HepG2 (cell line): ENCODE results near the gene METTL23. TPM values are rescaled to one million over a fixed set of nuclear protein-coding genes. Genes with fewer than 3 reads are reported as not detected.

Experiments used
- BORCS8-MEF2B ChIP-seq: sonication (generic); formaldehyde crosslinking; IDR thresholded peaks from 2 replicates; pipeline ENCODE4 v1.8.0; 2022; ENCODE audit warnings: mild to moderate bottlenecking, missing genetic modification reagents
- EEA1 ChIP-seq: sonication (generic); formaldehyde crosslinking; IDR thresholded peaks from 2 replicates; pipeline ENCODE4 v1.5.1; 2020; ENCODE audit warnings: mild to moderate bottlenecking, missing genetic modification reagents, borderline replicate concordance
- FOSL2 ChIP-seq: sonication (generic); formaldehyde crosslinking; IDR thresholded peaks from 2 replicates; pipeline ENCODE4 v1.4.0; 2020; ENCODE audit warnings: missing genetic modification reagents
- HIVEP1 ChIP-seq: sonication (generic); formaldehyde crosslinking; IDR thresholded peaks from 2 replicates; pipeline ENCODE4 v1.4.0; 2020; ENCODE audit warnings: mild to moderate bottlenecking, missing genetic modification reagents
- IKZF1 ChIP-seq: fragments of 450-650 bp; IDR thresholded peaks from 2 replicates; pipeline ENCODE4 v1.7.1; 2016
- MEF2D ChIP-seq: sonication (generic); formaldehyde crosslinking; IDR thresholded peaks from 2 replicates; pipeline ENCODE4 v1.5.1; 2020; ENCODE audit warnings: mild to moderate bottlenecking, missing genetic modification reagents
- STAG1 ChIP-seq: sonication (generic); formaldehyde crosslinking; IDR thresholded peaks from 2 replicates; pipeline ENCODE4 v1.4.0; 2020; ENCODE audit warnings: missing genetic modification reagents
- TBX2 ChIP-seq: sonication (generic); formaldehyde crosslinking; IDR thresholded peaks from 2 replicates; pipeline ENCODE4 v1.5.0; 2020; ENCODE audit warnings: missing genetic modification reagents, mild to moderate bottlenecking, borderline replicate concordance
- ZNF224 ChIP-seq: sonication (generic); formaldehyde crosslinking; IDR thresholded peaks from 2 replicates; pipeline ENCODE4 v1.5.0; 2020; ENCODE audit warnings: mild to moderate bottlenecking, missing genetic modification reagents
- ZNF350 ChIP-seq: sonication (generic); formaldehyde crosslinking; IDR thresholded peaks from 2 replicates; pipeline ENCODE4 v1.4.0; 2020; ENCODE audit warnings: mild to moderate bottlenecking, low read depth, missing genetic modification reagents, borderline replicate concordance
- ZNF841 ChIP-seq: sonication (generic); formaldehyde crosslinking; IDR thresholded peaks from 2 replicates; pipeline ENCODE4 v1.8.1; 2023; ENCODE audit warnings: missing genetic modification reagents, borderline replicate concordance
- polyA plus RNA-seq, 8 experiments: library from polyadenylated mRNA; depleted of rRNA in 3 of 8; stranded (reverse) in 7 of 8; unstranded in 1 of 8; fragments of >200 nt; fragmentation: Illumina TruSeq in 4 of 8; extraction: Trizol in 4 of 8; gene quantifications; 2 replicates each; pipeline versions ENCODE4 v1.2.1 to v1.2.3, GENCODE V29; 2011 to 2016; ENCODE audit warnings: low read depth in 4 of 8, missing spikeins in 1 of 8, mixed read lengths in 1 of 8; ENCODE audit not compliant: insufficient read depth in 1 of 8
- total RNA-seq, 5 experiments: library from RNA; depleted of rRNA; stranded (reverse); fragments of >200 nt; fragmentation: Illumina TruSeq; extraction: Trizol; gene quantifications; 2 replicates each; pipeline ENCODE4 v1.2.3, GENCODE V29; 2016; ENCODE audit warnings: low read depth in 1 of 5
- TF ChIP-seq, protein P1 (sequence below): sonication (generic); formaldehyde crosslinking; IDR thresholded peaks from 2 replicates; pipeline ENCODE4 v1.4.0; 2020; ENCODE audit warnings: missing genetic modification reagents
- TF ChIP-seq, protein P2 (sequence below): sonication (generic); formaldehyde crosslinking; IDR thresholded peaks from 2 replicates; pipeline ENCODE4 v1.9.0; 2021; ENCODE audit warnings: missing genetic modification reagents, mild to moderate bottlenecking, borderline replicate concordance
- TF ChIP-seq, protein P3 (sequence below): IDR thresholded peaks from 2 replicates; pipeline ENCODE4 v1.6.1; 2016; ENCODE audit warnings: low read depth, missing genetic modification reagents, missing compliant biosample characterization
- TF ChIP-seq, protein P4 (sequence below): IDR thresholded peaks from 2 replicates; pipeline ENCODE4 v1.6.1; 2016; ENCODE audit warnings: missing genetic modification reagents, missing compliant biosample characterization
- TF ChIP-seq, protein P5 (sequence below): sonication (generic); formaldehyde crosslinking; conservative IDR thresholded peaks from 2 replicates; pipeline ENCODE4 v1.4.0; 2020; ENCODE audit warnings: missing genetic modification reagents

METTL23 gene
- total and polyA plus RNA-seq, 2 of the 13 experiments (the other 11 are each of a cell fraction or from before 2014, with no cell fraction given) = 39.9 to 104 TPM

DNA sequence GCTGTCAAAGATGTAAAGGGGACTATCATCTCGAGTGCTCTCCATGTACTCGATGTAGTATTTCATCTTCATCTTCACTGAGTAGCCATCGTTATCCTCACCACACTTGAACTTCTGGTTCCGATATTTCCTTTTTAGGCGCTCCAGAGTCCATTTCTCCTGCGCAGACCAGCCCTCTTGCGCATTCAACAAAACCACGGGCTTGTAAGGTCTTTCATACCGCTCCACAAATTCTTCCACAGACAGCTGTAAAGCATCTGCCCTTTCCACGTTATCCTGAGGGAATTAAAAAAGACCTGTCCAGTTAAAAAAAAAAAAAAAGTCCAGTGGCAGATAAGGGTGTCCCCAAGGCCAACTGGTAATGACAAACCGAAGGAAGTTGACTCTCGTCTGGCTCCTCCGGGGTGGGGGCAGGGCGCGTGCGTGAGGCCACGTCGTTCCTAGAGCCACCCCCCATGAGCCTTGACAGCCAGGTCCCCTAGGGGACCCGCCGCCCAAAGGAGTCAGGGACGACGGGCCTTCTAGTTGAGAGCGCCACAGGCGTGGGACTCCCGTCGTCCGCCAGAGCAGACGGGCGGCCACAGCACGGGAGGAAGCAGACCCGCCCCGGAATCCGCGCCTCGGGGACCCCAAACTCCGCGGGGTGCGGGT lies 934 bp upstream of the METTL23 start (continued):
- TF ChIP-seq BORCS8-MEF2B (CRISPR knock-in tag) = no peak
- TF ChIP-seq HIVEP1 (CRISPR knock-in tag) = peak; percentile 87; the same call in 1 of the 2 replicates
- TF ChIP-seq, protein P1, sequence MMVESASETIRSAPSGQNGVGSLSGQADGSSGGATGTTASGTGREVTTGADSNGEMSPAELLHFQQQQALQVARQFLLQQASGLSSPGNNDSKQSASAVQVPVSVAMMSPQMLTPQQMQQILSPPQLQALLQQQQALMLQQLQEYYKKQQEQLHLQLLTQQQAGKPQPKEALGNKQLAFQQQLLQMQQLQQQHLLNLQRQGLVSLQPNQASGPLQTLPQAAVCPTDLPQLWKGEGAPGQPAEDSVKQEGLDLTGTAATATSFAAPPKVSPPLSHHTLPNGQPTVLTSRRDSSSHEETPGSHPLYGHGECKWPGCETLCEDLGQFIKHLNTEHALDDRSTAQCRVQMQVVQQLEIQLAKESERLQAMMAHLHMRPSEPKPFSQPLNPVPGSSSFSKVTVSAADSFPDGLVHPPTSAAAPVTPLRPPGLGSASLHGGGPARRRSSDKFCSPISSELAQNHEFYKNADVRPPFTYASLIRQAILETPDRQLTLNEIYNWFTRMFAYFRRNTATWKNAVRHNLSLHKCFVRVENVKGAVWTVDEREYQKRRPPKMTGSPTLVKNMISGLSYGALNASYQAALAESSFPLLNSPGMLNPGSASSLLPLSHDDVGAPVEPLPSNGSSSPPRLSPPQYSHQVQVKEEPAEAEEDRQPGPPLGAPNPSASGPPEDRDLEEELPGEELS (CRISPR knock-in tag) = no peak; the same call in 1 of the 2 replicates
- no peak; the same call in none of the 2 replicates for TF ChIP-seq ZNF224 (CRISPR knock-in tag)
- 0 out of 2 replicates have a peak, but pooled peaks have one; percentile 80 for TF ChIP-seq TBX2 (CRISPR knock-in tag)
- TF ChIP-seq, protein P2, sequence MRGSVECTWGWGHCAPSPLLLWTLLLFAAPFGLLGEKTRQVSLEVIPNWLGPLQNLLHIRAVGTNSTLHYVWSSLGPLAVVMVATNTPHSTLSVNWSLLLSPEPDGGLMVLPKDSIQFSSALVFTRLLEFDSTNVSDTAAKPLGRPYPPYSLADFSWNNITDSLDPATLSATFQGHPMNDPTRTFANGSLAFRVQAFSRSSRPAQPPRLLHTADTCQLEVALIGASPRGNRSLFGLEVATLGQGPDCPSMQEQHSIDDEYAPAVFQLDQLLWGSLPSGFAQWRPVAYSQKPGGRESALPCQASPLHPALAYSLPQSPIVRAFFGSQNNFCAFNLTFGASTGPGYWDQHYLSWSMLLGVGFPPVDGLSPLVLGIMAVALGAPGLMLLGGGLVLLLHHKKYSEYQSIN (CRISPR knock-in tag) = no peak
- TF ChIP-seq ZNF841 (CRISPR knock-in tag) = no peak
- no peak for TF ChIP-seq IKZF1
- TF ChIP-seq EEA1 = 0 out of 2 replicates have a peak, but pooled peaks have one; percentile 59
- TF ChIP-seq, protein P3, sequence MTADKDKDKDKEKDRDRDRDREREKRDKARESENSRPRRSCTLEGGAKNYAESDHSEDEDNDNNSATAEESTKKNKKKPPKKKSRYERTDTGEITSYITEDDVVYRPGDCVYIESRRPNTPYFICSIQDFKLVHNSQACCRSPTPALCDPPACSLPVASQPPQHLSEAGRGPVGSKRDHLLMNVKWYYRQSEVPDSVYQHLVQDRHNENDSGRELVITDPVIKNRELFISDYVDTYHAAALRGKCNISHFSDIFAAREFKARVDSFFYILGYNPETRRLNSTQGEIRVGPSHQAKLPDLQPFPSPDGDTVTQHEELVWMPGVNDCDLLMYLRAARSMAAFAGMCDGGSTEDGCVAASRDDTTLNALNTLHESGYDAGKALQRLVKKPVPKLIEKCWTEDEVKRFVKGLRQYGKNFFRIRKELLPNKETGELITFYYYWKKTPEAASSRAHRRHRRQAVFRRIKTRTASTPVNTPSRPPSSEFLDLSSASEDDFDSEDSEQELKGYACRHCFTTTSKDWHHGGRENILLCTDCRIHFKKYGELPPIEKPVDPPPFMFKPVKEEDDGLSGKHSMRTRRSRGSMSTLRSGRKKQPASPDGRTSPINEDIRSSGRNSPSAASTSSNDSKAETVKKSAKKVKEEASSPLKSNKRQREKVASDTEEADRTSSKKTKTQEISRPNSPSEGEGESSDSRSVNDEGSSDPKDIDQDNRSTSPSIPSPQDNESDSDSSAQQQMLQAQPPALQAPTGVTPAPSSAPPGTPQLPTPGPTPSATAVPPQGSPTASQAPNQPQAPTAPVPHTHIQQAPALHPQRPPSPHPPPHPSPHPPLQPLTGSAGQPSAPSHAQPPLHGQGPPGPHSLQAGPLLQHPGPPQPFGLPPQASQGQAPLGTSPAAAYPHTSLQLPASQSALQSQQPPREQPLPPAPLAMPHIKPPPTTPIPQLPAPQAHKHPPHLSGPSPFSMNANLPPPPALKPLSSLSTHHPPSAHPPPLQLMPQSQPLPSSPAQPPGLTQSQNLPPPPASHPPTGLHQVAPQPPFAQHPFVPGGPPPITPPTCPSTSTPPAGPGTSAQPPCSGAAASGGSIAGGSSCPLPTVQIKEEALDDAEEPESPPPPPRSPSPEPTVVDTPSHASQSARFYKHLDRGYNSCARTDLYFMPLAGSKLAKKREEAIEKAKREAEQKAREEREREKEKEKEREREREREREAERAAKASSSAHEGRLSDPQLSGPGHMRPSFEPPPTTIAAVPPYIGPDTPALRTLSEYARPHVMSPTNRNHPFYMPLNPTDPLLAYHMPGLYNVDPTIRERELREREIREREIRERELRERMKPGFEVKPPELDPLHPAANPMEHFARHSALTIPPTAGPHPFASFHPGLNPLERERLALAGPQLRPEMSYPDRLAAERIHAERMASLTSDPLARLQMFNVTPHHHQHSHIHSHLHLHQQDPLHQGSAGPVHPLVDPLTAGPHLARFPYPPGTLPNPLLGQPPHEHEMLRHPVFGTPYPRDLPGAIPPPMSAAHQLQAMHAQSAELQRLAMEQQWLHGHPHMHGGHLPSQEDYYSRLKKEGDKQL = no peak
- TF ChIP-seq, protein P4, sequence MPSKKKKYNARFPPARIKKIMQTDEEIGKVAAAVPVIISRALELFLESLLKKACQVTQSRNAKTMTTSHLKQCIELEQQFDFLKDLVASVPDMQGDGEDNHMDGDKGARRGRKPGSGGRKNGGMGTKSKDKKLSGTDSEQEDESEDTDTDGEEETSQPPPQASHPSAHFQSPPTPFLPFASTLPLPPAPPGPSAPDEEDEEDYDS (CRISPR knock-in tag) = no peak
- no peak for TF ChIP-seq ZNF350 (CRISPR knock-in tag)
- TF ChIP-seq, protein P5, sequence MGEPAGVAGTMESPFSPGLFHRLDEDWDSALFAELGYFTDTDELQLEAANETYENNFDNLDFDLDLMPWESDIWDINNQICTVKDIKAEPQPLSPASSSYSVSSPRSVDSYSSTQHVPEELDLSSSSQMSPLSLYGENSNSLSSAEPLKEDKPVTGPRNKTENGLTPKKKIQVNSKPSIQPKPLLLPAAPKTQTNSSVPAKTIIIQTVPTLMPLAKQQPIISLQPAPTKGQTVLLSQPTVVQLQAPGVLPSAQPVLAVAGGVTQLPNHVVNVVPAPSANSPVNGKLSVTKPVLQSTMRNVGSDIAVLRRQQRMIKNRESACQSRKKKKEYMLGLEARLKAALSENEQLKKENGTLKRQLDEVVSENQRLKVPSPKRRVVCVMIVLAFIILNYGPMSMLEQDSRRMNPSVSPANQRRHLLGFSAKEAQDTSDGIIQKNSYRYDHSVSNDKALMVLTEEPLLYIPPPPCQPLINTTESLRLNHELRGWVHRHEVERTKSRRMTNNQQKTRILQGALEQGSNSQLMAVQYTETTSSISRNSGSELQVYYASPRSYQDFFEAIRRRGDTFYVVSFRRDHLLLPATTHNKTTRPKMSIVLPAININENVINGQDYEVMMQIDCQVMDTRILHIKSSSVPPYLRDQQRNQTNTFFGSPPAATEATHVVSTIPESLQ = no peak
- TF ChIP-seq STAG1 (CRISPR knock-in tag) = 0 out of 2 replicates have a peak, but pooled peaks have one; percentile 0
- no peak for TF ChIP-seq MEF2D (CRISPR knock-in tag)
- TF ChIP-seq FOSL2 (CRISPR knock-in tag) = 0 out of 2 replicates have a peak, but pooled peaks have one; percentile 33
